Gastroesophageal sphincter (tissue), 3 donors: ENCODE results near the gene GLI1.

Experiments used
- CTCF ChIP-seq, 4 experiments: fragments of 200-600 bp in 2 of 4; fragments of 450-650 bp in 2 of 4; sonication (generic) in 1 of 4; IDR thresholded peaks; one replicate each; pipeline ENCODE4 v1.5.1; 2017 to 2019; ENCODE audit warnings: antibody characterized with exemption in 4 of 4, mild to moderate bottlenecking in 2 of 4, moderate library complexity in 2 of 4
- EP300 ChIP-seq: sonication (generic); formaldehyde crosslinking; IDR thresholded peaks from one replicate; pipeline ENCODE4 v1.6.1; 2017; ENCODE audit warnings: antibody characterized with exemption, mild to moderate bottlenecking
- POLR2A ChIP-seq, 2 donors: fragments of 450-650 bp; IDR thresholded peaks; one replicate each; pipeline ENCODE4 v1.6.1; 2017; ENCODE audit warnings: antibody characterized with exemption in 2 of 2, mild to moderate bottlenecking in 2 of 2, moderate library complexity in 1 of 2
- POLR2AphosphoS5 ChIP-seq: sonication (generic); formaldehyde crosslinking; IDR thresholded peaks from one replicate; pipeline ENCODE4 v1.6.1; 2017; ENCODE audit warnings: antibody characterized with exemption

GRCh38 chr12:57516617-57517153, 57.1 kb downstream of the GLI1 start:
- no peak for TF ChIP-seq EP300
- no peak for TF ChIP-seq CTCF (IDR thresholded peaks at IDR 0.05)
- TF ChIP-seq POLR2A (IDR thresholded peaks at IDR 0.05): no peak
- no peak for TF ChIP-seq POLR2AphosphoS5
